Measurements from ENCODE around the gene TNFRSF19.

TNFRSF19 gene

DNA sequence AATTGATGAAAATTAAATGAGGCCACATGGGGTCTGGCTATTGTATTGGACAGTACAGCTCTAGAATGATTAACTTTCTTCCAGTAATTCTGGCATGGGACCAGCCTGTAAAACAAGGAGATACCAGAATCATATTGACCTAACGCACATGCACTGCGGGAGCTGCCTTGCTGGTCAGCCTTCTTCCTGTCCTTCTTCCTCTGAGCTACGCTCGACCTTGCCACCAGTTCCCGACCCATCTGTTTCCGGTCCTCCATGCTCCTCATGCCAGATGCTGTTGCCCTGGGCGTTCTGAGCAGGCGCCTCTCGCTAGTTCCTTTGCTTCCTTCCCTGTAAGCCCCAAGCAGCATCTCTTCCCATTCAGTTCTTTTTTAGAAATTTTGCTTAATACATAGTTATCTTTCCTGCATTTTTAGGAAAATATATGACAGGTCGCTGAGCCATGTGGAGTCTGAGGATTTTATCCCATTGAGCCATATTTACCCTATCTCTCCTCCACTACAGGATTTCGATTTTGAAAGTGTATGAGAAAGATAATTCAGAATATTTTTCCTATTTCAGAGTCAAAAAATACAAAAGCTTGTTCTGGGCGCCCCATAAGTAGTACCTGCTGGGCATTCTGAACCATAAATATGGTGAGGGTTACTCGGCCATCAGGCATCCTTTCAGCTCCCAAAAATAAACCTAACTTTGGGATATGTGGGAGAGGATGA lies 38.6 kb downstream of the TNFRSF19 start:
- DNase-seq: no peak

DNA sequence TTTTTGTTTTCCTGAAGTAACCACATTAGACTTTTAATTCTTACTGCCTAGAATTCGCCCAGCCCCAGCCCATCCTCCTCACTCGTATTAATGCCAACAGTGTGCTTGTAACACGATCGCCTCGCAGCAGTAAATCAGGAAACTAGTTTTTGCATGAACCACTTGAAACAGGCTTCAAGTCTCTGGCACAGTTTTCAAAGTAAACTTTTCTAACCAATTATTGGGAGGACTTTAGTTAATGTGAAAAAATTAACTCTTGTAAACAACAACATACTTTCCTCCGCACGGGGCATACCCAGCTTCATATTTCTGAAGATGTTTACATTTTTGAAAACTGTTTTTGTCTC lies 39.2 kb downstream of the TNFRSF19 start:
- no peak for DNase-seq

DNA sequence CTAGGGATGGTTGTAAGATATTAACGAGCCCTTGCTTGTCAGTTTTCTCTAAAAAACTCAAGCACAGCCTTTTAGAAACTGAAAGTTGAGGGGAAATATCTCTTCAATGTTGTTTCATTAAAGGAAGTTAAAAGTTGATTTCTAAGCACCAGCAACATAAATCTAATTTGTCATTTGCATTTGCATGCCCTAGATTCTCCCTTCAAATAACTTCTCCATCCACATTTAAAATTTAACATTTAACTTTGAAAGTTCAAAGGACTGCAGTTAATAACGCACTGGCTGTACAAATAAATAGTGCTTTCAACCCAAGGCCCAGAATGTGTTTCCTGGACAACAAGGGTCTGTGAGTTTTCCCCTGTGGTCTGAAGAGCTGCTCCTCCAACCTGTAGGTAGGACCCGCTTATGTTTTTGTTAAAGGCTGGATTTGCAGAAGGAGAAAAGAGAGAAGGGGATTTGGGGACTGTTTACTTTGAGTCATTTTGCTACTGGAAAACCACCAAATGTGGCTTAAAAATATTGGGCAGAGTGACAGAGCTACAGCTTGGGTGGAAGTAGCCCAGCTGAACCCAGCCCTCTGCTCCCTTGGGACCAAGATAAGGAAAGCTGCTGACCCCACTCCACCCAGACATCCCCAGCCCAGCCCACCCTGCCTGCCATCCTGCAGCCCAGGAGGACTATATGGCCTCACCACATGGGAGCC lies 39.8 kb downstream of the TNFRSF19 start:
- DNase-seq: no peak

DNA sequence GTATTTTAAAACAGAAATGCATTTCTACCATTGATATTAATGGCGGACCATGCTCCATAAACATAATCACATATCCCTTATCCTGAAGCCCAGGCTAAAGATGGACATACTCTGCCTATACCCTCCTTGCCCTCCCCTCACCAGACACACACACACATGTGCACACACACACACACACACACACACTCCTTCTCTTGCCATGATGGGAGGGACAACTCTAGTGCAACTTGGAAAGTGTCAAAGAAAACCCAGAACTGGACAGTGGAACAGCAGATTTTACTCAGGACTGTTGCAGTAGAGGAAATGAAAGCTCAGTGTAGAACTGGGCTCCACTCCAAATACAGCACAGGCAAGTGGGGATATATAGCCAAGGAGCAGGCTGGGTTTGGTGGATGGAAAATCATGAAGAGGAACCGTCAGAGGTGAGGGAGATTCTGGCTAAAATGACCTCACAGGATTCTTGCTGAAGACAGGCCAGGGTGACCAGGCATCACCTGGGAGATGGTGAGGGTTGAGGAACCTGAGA lies 40.8 kb downstream of the TNFRSF19 start:
- DNase-seq: no peak

GRCh38 chr13:23612182-23612581 lies 42.0 kb downstream of the TNFRSF19 start:
- DNase-seq: no peak

DNA sequence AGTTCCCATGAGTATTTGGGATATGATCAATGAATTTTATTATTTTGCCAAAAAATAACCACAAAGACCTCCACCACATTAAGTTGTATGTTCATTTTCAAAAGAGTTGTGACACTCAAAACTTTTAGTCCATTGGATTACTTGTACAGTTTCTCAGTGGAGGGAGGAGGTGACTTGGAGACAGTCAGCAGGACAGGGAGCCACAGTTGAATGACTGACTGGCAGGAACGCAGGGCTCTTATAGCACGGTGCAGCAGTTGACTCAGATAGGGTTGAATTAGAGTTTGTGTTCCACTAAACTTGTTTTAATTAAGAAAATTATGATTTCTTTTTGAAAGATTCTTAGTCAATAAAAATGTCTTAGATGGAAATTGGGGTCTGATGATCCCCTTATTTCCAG lies 42.5 kb downstream of the TNFRSF19 start:
- DNase-seq: no peak

DNA sequence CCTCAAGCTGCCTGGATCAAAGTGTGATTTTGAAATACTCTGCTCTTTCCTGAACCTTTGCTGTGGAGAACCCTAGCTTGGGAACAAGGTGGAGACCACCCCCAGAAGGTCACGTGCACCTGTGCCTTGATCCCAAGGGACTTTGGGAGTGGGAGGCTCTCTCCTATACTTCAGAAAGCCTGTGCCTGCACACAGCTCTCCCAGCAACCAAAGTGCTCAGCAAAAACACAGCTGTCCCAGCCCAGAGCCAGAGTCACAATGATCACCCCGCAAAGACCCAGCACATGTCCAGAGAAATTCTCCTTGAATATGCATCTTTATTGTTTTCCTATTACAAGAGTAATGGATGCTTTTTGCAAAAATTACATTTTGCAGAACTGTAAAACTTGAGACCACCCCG lies 43.4 kb downstream of the TNFRSF19 start:
- no peak for DNase-seq

DNA sequence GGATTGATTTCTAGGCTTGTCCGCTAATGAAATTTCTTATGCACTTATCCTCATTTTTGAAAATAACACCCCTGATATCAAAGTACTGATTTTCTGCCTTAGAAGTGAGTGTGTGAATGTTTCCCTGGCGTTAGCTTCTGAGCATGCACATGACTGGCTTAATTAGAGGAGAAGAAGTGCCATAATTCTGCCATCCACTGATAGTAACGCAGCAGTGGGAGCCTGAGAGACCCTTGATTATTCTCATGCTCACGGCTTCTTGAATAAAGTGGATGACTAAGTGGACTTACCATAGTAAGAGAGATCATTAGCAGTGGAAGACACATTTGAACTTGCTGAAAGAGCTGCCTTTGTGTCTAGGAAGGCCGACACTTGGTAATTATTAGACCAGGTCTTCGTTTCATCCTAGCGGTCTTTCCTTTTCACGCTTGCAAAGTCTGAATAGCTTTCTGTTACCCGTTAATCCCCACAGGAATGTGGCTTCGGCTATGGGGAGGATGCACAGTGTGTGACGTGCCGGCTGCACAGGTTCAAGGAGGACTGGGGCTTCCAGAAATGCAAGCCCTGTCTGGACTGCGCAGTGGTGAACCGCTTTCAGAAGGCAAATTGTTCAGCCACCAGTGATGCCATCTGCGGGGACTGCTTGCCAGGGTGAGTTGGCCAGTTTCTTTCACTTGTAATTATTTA lies 45.3 kb downstream of the TNFRSF19 start:
- DNase-seq: no peak

DNA sequence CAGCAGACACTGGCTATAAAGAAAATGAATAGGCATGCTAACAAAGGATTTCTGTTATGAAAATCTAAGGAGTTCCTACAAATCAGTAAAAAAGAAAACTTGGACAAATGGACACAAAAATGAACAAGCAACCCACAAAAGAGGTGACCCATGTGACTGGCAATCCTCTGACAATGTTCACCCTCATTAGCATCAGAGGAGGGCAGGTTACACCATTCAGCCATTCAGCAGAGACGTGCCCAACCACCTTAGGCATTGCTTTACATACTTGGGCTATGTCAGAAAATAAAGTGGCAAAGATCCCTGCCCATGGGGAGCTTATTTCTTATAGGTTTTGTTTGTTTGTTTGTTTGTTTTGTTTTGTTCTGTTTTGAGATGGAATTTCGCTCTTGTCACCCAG lies 46.0 kb downstream of the TNFRSF19 start:
- DNase-seq: no peak

- DNase-seq: no peak
These were observed 47.4 kb downstream of the TNFRSF19 start for GRCh38 chr13:23617551-23618024.

DNA sequence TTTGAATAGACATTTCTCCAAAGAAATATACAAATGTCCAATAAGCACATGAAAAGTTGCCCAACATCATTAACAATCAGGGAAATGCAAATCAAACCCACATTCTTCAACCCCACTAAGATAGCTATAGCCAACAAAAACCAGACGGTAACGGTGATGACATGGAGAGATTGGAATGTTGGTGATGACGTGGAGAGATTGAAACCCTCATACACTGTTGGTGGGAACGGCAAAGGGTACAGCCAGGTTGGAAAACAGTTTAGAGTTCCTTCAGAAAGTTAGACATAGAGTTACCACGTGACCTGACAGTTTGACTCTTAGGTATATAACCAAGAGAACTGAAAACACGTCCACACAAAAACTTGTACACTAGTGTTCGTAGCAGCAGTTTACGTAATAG lies 48.1 kb downstream of the TNFRSF19 start:
- DNase-seq: no peak

- DNase-seq: no peak
These were observed 49.0 kb downstream of the TNFRSF19 start for GRCh38 chr13:23619068-23619855.

- no peak for DNase-seq
These were observed 50.0 kb downstream of the TNFRSF19 start for GRCh38 chr13:23620211-23620610.

- DNase-seq: no peak
These were observed 50.6 kb downstream of the TNFRSF19 start for GRCh38 chr13:23620613-23621315.

DNA sequence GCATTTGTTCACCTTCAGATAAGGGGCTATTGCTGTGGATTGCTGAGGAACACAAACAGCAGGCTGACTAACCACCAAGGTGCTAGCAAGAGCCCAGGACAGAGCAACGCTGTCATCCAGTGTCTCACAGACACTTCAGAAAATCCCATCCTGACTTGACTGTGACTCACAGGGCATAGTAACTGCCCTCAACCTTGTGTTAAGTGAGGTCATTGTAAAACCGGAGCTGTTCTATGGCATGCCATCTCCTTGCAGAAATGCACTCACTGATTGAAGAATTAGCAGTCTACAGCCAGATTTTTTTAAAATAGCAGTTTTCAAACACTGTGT lies 51.1 kb downstream of the TNFRSF19 start:
- no peak for DNase-seq

DNA sequence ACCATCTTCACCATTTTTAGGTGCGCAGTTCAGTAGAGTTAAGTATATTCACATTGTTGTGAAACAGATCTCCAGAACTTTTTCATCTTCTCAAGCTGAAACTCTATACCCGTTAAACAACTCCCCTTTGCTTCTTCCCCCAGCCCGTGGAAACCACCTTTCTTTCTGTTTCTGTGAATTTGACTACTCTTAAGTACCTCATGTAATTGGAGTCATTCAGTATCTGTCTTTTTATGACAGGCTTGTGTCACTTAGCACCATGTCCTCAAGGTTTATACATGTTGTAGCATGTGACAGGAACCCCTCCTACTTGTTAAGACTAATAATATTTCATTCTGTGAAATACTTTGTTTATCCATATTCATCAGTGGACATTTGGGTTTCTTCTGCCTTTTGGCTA lies 52.8 kb downstream of the TNFRSF19 start:
- no peak for DNase-seq

GRCh38 chr13:23623394-23623793 lies 53.2 kb downstream of the TNFRSF19 start:
- DNase-seq: no peak

GRCh38 chr13:23626700-23627099 lies 56.5 kb downstream of the TNFRSF19 start:
- no peak for DNase-seq

GRCh38 chr13:23627410-23627809 lies 57.2 kb downstream of the TNFRSF19 start:
- DNase-seq: no peak

- DNase-seq: no peak
These were observed 58.0 kb downstream of the TNFRSF19 start for GRCh38 chr13:23628250-23628649.

DNA sequence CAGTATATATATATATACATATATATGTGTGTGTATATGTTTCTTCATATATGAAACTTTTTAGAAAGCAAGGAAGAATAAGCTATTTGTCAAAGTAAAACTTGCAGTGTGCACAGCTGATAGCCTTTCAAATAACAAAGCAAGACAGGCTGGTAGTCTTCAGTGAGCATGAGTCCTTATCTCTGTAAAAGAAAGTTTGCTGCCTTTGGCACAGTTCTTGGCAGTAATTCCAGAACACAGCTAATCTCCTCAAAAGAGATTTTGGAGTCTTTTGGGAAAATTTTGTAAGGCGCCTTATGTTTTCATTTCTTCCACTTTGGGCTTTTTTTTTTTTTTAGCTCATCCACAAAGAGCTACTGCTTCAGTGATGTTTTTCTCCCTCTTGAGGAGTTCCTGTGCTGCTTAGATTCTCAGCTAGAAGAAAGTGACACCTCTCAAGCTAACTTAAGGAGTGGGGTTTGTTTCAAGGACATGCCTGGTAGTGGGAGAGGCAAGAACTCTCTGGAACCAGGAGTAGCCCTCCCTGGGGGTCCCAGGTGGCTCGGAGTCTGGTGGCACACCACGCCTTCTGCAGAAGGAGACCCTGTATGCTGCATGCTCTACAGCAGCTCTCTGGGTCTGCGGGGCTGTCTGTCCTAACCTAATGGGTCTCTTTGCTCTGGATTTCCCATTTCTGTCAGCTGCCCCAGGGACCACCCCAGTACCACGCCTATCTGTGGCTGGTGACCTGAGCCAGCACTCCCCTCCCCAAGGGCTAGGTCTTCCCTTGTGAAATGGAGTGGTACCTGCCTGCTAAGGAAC lies 58.8 kb downstream of the TNFRSF19 start:
- no peak for DNase-seq
